Measurements from ENCODE around the gene FBXO21.

DNA sequence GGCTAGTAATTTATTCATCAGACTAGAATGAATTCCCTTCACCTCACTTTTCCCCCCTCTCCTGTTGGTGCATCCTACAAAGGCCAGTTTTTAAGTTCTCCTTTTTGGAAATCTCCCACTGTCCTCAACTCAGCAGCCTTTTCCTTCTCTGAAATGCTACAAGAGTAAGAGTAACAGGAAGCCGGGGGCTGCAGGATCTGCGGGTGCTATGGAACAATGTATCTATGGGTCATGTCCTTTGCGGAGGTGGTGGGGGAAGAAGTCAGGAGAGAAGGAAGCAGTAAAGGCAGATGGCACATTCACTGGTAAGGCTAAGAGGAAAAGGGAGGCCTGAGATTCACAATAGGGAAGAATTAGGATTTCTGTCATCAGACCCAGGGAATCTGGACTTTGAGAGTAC is 68.8 kb downstream of the FBXO21 start:
- TF ChIP-seq, protein P1, sequence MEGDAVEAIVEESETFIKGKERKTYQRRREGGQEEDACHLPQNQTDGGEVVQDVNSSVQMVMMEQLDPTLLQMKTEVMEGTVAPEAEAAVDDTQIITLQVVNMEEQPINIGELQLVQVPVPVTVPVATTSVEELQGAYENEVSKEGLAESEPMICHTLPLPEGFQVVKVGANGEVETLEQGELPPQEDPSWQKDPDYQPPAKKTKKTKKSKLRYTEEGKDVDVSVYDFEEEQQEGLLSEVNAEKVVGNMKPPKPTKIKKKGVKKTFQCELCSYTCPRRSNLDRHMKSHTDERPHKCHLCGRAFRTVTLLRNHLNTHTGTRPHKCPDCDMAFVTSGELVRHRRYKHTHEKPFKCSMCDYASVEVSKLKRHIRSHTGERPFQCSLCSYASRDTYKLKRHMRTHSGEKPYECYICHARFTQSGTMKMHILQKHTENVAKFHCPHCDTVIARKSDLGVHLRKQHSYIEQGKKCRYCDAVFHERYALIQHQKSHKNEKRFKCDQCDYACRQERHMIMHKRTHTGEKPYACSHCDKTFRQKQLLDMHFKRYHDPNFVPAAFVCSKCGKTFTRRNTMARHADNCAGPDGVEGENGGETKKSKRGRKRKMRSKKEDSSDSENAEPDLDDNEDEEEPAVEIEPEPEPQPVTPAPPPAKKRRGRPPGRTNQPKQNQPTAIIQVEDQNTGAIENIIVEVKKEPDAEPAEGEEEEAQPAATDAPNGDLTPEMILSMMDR (IDR thresholded peaks at IDR 0.05): no peak
- TF ChIP-seq POLR2A (IDR thresholded peaks at IDR 0.05): no peak
